Liver (tissue), 9 donors: Measurements from ENCODE around the gene TM9SF2. TPM values are rescaled to one million over a fixed set of nuclear protein-coding genes. Genes with fewer than 3 reads are reported as not detected.
A peak's percentile ranks its signal among the peaks of the same experiment; 100 is the strongest.

Source experiments
- DNase-seq: peaks from one replicate; pipeline ENCODE4 v3.0.0-alpha.2; 2017; ENCODE audit warnings: low spot score
- H3K27ac ChIP-seq, 2 donors: one replicate each; pipeline ENCODE4 v1.7.0; 2013; ENCODE audit warnings: inconsistent platforms in 2 of 2, low read length in 2 of 2, control low read depth in 1 of 2, low read depth in 1 of 2, mild to moderate bottlenecking in 1 of 2
- H3K27me3 ChIP-seq, 4 donors: one replicate each; pipeline versions ENCODE4 v1.6.1 to v1.7.0; 2013; ENCODE audit warnings: low read length in 3 of 4, inconsistent platforms in 1 of 4, mild to moderate bottlenecking in 1 of 4, moderate library complexity in 1 of 4; ENCODE audit not compliant: control insufficient read depth in 4 of 4, insufficient read depth in 4 of 4
- H3K36me3 ChIP-seq, 4 donors: one replicate each; pipeline versions ENCODE4 v1.6.1 to v1.7.0; 2013; ENCODE audit warnings: low read length in 3 of 4, mild to moderate bottlenecking in 3 of 4, low read depth in 1 of 4, moderate library complexity in 1 of 4; ENCODE audit not compliant: control insufficient read depth in 4 of 4, insufficient read depth in 3 of 4
- H3K4me1 ChIP-seq, 4 donors: one replicate each; pipeline versions ENCODE4 v1.6.1 to v1.7.0; 2013; ENCODE audit warnings: low read length in 3 of 4, mild to moderate bottlenecking in 3 of 4, moderate library complexity in 1 of 4; ENCODE audit not compliant: control insufficient read depth in 4 of 4, insufficient read depth in 4 of 4
- H3K4me3 ChIP-seq, 3 donors: one replicate each; pipeline versions ENCODE4 v1.6.1 to v1.7.0; 2013; ENCODE audit warnings: low read length in 3 of 3, control low read depth in 1 of 3, low read depth in 1 of 3, mild to moderate bottlenecking in 1 of 3
- H3K9ac ChIP-seq, 2 donors: one replicate each; pipeline ENCODE4 v1.7.0; 2013; ENCODE audit warnings: low read length in 2 of 2, mild to moderate bottlenecking in 2 of 2, moderate library complexity in 2 of 2, control low read depth in 1 of 2, low read depth in 1 of 2
- H3K9me3 ChIP-seq, 4 donors: one replicate each; pipeline versions ENCODE4 v1.6.1 to v1.7.0; 2013; ENCODE audit warnings: low read length in 3 of 4; ENCODE audit not compliant: control insufficient read depth in 4 of 4
- ATF3 ChIP-seq: IDR thresholded peaks from 2 replicates; pipeline ENCODE4 v1.6.1; 2016; ENCODE audit warnings: antibody characterized with exemption
- GABPA ChIP-seq, 2 donors: IDR thresholded peaks in 1 of 2; conservative IDR thresholded peaks in 1 of 2; 2 replicates each; pipeline ENCODE4 v1.6.1; 2016; ENCODE audit warnings: antibody characterized with exemption in 2 of 2, mild to moderate bottlenecking in 1 of 2, moderate library complexity in 1 of 2
- HNF4A ChIP-seq, 2 donors: conservative IDR thresholded peaks; 2 replicates each; pipeline ENCODE4 v1.6.1; 2016; ENCODE audit warnings: antibody characterized with exemption in 2 of 2, mild to moderate bottlenecking in 2 of 2
- NR2F2 ChIP-seq: IDR thresholded peaks from 2 replicates; pipeline ENCODE4 v1.6.1; 2016; ENCODE audit warnings: antibody characterized with exemption
- REST ChIP-seq: IDR thresholded peaks from 2 replicates; pipeline ENCODE4 v1.6.1; 2016; ENCODE audit warnings: antibody characterized with exemption, mild to moderate bottlenecking
- RXRA ChIP-seq, 2 donors: IDR thresholded peaks; 2 replicates each; pipeline ENCODE4 v1.6.1; 2017 to 2018; ENCODE audit warnings: antibody characterized with exemption in 2 of 2, mild to moderate bottlenecking in 1 of 2
- YY1 ChIP-seq: IDR thresholded peaks from 2 replicates; pipeline ENCODE4 v1.6.1; 2016; ENCODE audit warnings: antibody characterized with exemption, mild to moderate bottlenecking
- ZBTB33 ChIP-seq: IDR thresholded peaks from 2 replicates; pipeline ENCODE4 v1.6.1; 2016; ENCODE audit warnings: antibody characterized with exemption
- WGBS: extraction: QIAGEN DNeasy Blood & Tissue Kit; methylation state at CpG from one replicate; pipeline ENCODE4 v1.1.7; 2013; 5-methylcytosine and 5-hydroxymethylcytosine counted together
- polyA plus RNA-seq, 2 donors: library from polyadenylated mRNA; stranded (reverse) in 1 of 2; unstranded in 1 of 2; fragments of 200-250 nt in 1 of 2; fragments of >200 nt in 1 of 2; fragmentation: Nextera tagmentation in 1 of 2; extraction: Ambion mirVana in 1 of 2; gene quantifications; one replicate each; pipeline versions ENCODE4 v1.2.1 to v1.2.3, GENCODE V29; 2013 to 2015
- total RNA-seq, 2 donors: library from RNA; depleted of rRNA; stranded (reverse); fragments of >200 nt; gene quantifications; one replicate each; pipeline ENCODE4 v1.2.3, GENCODE V29; 2014
- donor health status: healthy.
- donor health status: healthy.
- donor health status: healthy.
- donor health status: healthy.
- donor health status: healthy.

TM9SF2 gene
- total and polyA plus RNA-seq, 4 donors = 70.2 to 112 (median 99.0) TPM

- H3K4me1 ChIP-seq = peaks cover 5 to 42% (median 38%) of the 10 kb centered on the region in 4 donors
- no peaks in the 10 kb centered on the region for H3K27me3 ChIP-seq
- no peaks in the 10 kb centered on the region for H3K9me3 ChIP-seq
- TF ChIP-seq HNF4A (conservative IDR thresholded peaks at IDR 0.05) (peak in 1 of 2 donors; percentile 37), ZBTB33 (no peak)
- 50% methylated on average over 3 of the region's 3 CpGs for WGBS
- H3K9ac ChIP-seq = no peak overlapping the region
- DNase-seq = no peak
- peak overlapping the region; percentile 19 to 55 for H3K27ac ChIP-seq
- no peaks in the 10 kb centered on the region for H3K36me3 ChIP-seq
- no peak overlapping the region for H3K4me3 ChIP-seq
These were observed 5.8 kb downstream of the TM9SF2 start for GRCh38 chr13:99507054-99507453.

GRCh38 chr13:99507551-99507950 is 6.3 kb downstream of the TM9SF2 start:
- no peak for DNase-seq
- Histone ChIP-seq H3K36me3 (no peaks in the 10 kb centered on the region), H3K27ac (no peak overlapping the region), H3K4me3 (no peak overlapping the region), H3K9me3 (no peaks in the 10 kb centered on the region), H3K9ac (no peak overlapping the region), H3K4me1 (peaks cover 5 to 37% (median 34%) of the 10 kb centered on the region in 4 donors), H3K27me3 (no peaks in the 10 kb centered on the region)
- 84% methylated on average over 3 of the region's 3 CpGs for WGBS
- TF ChIP-seq YY1 = no peak
- no peak for TF ChIP-seq REST
- TF ChIP-seq HNF4A (conservative IDR thresholded peaks at IDR 0.05) = no peak
- no peak for TF ChIP-seq NR2F2
- TF ChIP-seq GABPA (IDR thresholded peaks at IDR 0.05 in 1 of 2, conservative IDR thresholded peaks at IDR 0.05 in 1 of 2) = no peak
- no peak for TF ChIP-seq ATF3
- TF ChIP-seq RXRA (IDR thresholded peaks at IDR 0.05) = no peak

GRCh38 chr13:99507986-99508385 is 6.7 kb downstream of the TM9SF2 start:
- Histone ChIP-seq H3K27ac (no peak overlapping the region), H3K9me3 (no peaks in the 10 kb centered on the region), H3K4me3 (no peak overlapping the region), H3K27me3 (no peaks in the 10 kb centered on the region), H3K9ac (no peak overlapping the region), H3K36me3 (no peaks in the 10 kb centered on the region), H3K4me1 (peaks cover 5 to 34% (median 30%) of the 10 kb centered on the region in 4 donors)
- DNase-seq = no peak
- TF ChIP-seq ZBTB33 = no peak
- no peak for TF ChIP-seq ATF3
